PC-9 (cell line): ENCODE data around the gene CYTH3.

Experiments used
- CTCF ChIP-seq: fragments of 200-600 bp; sonication (generic); conservative IDR thresholded peaks from 2 replicates; pipeline ENCODE4 v1.6.1; 2017; ENCODE audit warnings: mixed run types, antibody characterized with exemption, mild to moderate bottlenecking, moderate library complexity
- EZH2 ChIP-seq: fragments of 200-600 bp; sonication (generic); IDR thresholded peaks from 2 replicates; pipeline ENCODE4 v1.8.0; 2017; ENCODE audit warnings: antibody characterized with exemption, low read depth

- no peak for TF ChIP-seq CTCF
- no peak for TF ChIP-seq EZH2
These were observed 20.8 kb downstream of the CYTH3 start for GRCh38 chr7:6251653-6252052.
